Retinal pigment epithelial cell (primary cell): ENCODE data around the gene DLG1.

Experiments
- DNase-seq: peaks from one replicate; pipeline ENCODE4 v3.0.0-alpha.2; 2010; ENCODE audit warnings: low read depth
- H3K4me3 ChIP-seq: 2 replicates; pipeline ENCODE4 v1.5.1; 2011; ENCODE audit warnings: mild to moderate bottlenecking, low read length, control low read depth, moderate library complexity
- CTCF ChIP-seq: conservative IDR thresholded peaks from 2 replicates; pipeline ENCODE4 v1.5.1; 2011; ENCODE audit warnings: low read depth, low read length, control low read depth, inconsistent platforms

The DLG1 gene

GRCh38 chr3:197021729-197022404, 276.5 kb downstream of the DLG1 start:
- no peak for TF ChIP-seq CTCF
- no peak overlapping the region for H3K4me3 ChIP-seq
- no peak for DNase-seq

DNA sequence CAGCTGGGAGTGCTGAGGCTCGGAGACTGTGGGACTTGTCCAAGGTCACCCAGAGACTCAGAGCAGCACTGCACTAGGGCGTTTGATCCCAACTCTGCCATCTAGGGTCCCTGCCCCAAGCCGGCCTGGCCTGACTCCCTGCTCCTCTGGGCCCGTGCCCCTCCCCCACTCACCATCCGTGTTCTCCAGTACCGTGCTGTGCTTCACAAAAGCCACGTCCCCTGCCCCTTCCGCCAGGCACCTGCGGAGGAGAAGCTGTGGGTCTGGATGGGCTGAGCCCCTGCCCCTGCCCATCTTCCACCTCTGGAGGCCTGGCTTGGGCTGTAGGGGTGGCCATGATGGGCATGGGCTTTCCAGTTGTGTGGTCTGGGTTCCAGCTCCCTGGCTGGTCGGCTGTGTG, 277.2 kb downstream of the DLG1 start:
- TF ChIP-seq CTCF, result no peak
- no peak overlapping the region for H3K4me3 ChIP-seq
- no peak for DNase-seq

GRCh38 chr3:197019535-197019934, 278.9 kb downstream of the DLG1 start:
- no peak for DNase-seq
- no peak overlapping the region for H3K4me3 ChIP-seq
- no peak for TF ChIP-seq CTCF

- no peak overlapping the region for H3K4me3 ChIP-seq
- DNase-seq, result no peak
- no peak for TF ChIP-seq CTCF
Measured at GRCh38 chr3:197019021-197019420, 279.4 kb downstream of the DLG1 start.

GRCh38 chr3:197017003-197017402, 281.4 kb downstream of the DLG1 start:
- no peak for TF ChIP-seq CTCF
- no peak for DNase-seq
- H3K4me3 ChIP-seq, result no peak overlapping the region

DNA sequence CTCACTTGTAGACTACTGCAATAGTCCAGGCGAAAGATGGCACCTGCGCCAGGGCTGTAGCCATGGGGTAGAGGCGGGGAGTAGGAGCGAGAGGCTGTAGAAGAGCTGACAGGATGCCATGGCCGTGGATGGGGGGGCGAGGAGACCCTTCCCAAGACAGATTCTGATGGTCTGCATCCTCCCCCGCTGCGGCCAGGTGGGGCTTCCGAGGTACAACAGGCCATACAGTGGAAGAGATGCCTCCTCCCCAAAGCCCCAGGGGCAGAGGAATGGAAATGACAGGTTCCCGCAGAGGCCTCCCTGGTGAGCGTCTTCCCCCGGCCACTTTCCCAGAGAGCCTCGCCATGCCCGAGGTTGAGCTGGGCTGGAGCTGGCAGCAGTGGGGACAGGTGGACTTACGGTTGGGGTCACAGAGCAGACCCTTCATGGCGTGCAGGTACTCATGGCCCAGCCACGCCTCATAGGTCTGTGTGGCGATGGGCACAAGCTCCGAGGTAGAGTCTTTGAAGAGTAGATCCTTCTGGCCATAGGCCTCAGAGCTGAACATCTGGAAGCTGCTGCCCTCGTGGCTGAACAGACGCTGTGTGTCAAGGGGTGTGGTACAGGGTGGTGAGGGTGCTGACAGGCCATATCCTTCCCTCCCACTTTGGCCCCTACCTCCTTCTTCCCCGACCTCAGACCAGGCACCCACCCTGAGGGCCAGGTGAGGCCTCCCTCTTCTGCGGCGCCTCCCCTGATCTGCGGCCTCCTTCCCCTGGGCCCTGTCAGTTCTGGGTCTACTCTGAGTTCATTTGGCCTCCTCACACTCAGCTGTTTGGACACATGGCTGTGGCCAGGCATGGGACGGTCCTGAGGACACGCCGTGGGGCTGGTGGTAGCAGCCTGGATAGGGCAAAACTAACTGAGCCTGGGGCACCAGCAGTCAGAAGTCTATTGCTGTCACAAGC, 282.3 kb downstream of the DLG1 start:
- no peak for TF ChIP-seq CTCF
- DNase-seq, result no peak
- H3K4me3 ChIP-seq, result no peak overlapping the region
